Loucy (cell line): Measurements from ENCODE around the gene QRFPR.

Experiments used
- EZH2phosphoT487 ChIP-seq: fragments of 200-600 bp; IDR thresholded peaks from 2 replicates; pipeline ENCODE4 v1.6.1; 2018; ENCODE audit warnings: antibody characterized with exemption, mild to moderate bottlenecking, moderate library complexity, borderline replicate concordance
- TF ChIP-seq, protein P1 (sequence below): fragments of 200-600 bp; sonication (generic); conservative IDR thresholded peaks from 2 replicates; pipeline ENCODE4 v1.5.1; 2014; ENCODE audit warnings: mild to moderate bottlenecking, antibody characterized with exemption, low read length

DNA sequence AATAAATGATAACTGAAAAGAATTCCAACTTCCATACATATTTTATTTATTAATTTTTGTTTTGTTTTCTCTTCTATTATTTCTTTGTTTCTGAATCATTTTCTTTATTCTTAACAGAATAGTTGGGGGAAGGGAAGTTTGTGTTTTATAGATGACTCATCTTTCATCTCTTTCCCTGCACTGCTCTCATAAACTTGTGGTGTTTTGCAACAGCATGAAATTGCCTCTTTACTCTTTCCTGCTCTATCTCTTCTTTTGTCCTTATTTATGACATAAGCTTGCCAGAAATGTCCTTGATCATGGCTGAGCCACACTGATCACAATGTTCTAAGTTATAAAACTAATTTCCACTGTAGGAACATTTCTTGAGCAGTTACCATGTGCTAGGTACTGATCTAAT is 22.3 kb downstream of the QRFPR start:
- TF ChIP-seq, protein P1, sequence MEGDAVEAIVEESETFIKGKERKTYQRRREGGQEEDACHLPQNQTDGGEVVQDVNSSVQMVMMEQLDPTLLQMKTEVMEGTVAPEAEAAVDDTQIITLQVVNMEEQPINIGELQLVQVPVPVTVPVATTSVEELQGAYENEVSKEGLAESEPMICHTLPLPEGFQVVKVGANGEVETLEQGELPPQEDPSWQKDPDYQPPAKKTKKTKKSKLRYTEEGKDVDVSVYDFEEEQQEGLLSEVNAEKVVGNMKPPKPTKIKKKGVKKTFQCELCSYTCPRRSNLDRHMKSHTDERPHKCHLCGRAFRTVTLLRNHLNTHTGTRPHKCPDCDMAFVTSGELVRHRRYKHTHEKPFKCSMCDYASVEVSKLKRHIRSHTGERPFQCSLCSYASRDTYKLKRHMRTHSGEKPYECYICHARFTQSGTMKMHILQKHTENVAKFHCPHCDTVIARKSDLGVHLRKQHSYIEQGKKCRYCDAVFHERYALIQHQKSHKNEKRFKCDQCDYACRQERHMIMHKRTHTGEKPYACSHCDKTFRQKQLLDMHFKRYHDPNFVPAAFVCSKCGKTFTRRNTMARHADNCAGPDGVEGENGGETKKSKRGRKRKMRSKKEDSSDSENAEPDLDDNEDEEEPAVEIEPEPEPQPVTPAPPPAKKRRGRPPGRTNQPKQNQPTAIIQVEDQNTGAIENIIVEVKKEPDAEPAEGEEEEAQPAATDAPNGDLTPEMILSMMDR, result no peak
- no peak for TF ChIP-seq EZH2phosphoT487
